ENCODE results near the gene CCSER1. TPM values are rescaled to one million over a fixed set of nuclear protein-coding genes. Genes with fewer than 3 reads are reported as not detected.
"Not testable (repeated sequence)": the region's sequence is repeated elsewhere in the genome, so short reads cannot be mapped to it uniquely, and the experiment has no call there.

Gene CCSER1
- total and polyA plus RNA-seq, 8 donors, result 2.0 to 9.0 (median 4.2) TPM

DNA sequence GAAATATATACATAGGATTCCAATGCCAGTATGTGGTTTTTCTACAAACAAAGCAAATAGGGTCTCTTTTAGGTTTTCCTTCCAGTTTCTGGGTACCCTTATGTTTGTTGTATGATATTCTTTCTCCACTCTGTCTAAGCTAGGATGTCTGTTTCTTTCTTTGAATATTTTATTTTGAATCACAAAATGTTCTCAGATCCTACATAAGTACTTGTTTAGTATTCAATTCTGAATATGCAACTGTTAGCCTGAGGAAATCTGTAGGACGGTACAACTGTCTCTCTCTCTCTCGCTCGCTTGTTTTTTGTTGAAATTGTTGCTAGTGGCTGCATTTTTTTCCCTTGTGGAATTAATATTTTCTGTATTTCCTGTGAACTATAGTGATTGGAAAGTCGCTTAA, 163.2 kb downstream of the CCSER1 start:
- no peaks in the 10 kb centered on the region for H3K4me1 ChIP-seq
- H3K27ac ChIP-seq, result no peak overlapping the region
- no peaks in the 10 kb centered on the region for H3K36me3 ChIP-seq
- no peak overlapping the region for H3K4me3 ChIP-seq
- H3K9me3 ChIP-seq, result no peaks in the 10 kb centered on the region
- TF ChIP-seq, protein P1, sequence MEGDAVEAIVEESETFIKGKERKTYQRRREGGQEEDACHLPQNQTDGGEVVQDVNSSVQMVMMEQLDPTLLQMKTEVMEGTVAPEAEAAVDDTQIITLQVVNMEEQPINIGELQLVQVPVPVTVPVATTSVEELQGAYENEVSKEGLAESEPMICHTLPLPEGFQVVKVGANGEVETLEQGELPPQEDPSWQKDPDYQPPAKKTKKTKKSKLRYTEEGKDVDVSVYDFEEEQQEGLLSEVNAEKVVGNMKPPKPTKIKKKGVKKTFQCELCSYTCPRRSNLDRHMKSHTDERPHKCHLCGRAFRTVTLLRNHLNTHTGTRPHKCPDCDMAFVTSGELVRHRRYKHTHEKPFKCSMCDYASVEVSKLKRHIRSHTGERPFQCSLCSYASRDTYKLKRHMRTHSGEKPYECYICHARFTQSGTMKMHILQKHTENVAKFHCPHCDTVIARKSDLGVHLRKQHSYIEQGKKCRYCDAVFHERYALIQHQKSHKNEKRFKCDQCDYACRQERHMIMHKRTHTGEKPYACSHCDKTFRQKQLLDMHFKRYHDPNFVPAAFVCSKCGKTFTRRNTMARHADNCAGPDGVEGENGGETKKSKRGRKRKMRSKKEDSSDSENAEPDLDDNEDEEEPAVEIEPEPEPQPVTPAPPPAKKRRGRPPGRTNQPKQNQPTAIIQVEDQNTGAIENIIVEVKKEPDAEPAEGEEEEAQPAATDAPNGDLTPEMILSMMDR (IDR thresholded peaks at IDR 0.05), result no peak
- DNase-seq (no peak), ATAC-seq (no peak)
- intact Hi-C loops (cut with DNase I), result no loop called here
- H3K27me3 ChIP-seq, result no peaks in the 10 kb centered on the region

DNA sequence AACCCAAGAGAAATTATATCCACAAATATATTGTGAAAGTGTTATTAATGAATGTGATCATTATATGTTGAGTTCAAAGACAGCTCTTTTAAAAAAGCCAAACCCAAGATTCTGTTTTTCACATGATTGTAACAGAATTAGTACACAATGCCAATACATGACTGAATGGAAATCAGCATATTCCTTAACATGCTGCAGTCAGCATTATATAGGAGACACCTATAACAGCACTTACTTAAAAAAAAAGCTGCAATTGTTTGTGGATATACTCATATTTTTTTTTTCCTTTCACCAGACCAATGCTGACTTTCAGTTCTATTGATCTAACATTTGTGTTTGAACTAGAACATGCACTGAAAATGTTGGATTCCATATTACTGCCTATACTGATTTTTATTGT, 165.2 kb downstream of the CCSER1 start:
- Histone ChIP-seq H3K4me3 (no peak overlapping the region), H3K36me3 (no peaks in the 10 kb centered on the region), H3K4me1 (no peaks in the 10 kb centered on the region), H3K27ac (no peak overlapping the region), H3K9me3 (no peaks in the 10 kb centered on the region), H3K27me3 (no peaks in the 10 kb centered on the region)
- TF ChIP-seq, protein P1 (IDR thresholded peaks at IDR 0.05), result no peak
- DNase-seq (no peak), ATAC-seq (no peak)
- intact Hi-C loops (cut with DNase I), result no loop called here

GRCh38 chr4:90293320-90293719, 166.1 kb downstream of the CCSER1 start:
- Histone ChIP-seq H3K4me1 (no peaks in the 10 kb centered on the region), H3K27ac (no peak overlapping the region), H3K4me3 (no peak overlapping the region), H3K27me3 (no peaks in the 10 kb centered on the region), H3K9me3 (no peaks in the 10 kb centered on the region), H3K36me3 (no peaks in the 10 kb centered on the region)
- TF ChIP-seq, protein P1 (IDR thresholded peaks at IDR 0.05), result peak in 1 of 2 donors; percentile 41
- peak in 1 of 4 donors; percentile 3 for DNase-seq
- intact Hi-C loops (cut with DNase I), result no loop called here
- ATAC-seq, result no peak

- Histone ChIP-seq H3K9me3 (no peaks in the 10 kb centered on the region), H3K27ac (no peak overlapping the region), H3K27me3 (no peaks in the 10 kb centered on the region), H3K36me3 (no peaks in the 10 kb centered on the region), H3K4me1 (no peaks in the 10 kb centered on the region), H3K4me3 (no peak overlapping the region)
- TF ChIP-seq, protein P1 (IDR thresholded peaks at IDR 0.05), result no peak
- intact Hi-C loops (cut with DNase I), result no loop called here
- DNase-seq (no peak), ATAC-seq (no peak)
These were observed 172.2 kb downstream of the CCSER1 start for GRCh38 chr4:90299373-90299772.

- H3K27me3 ChIP-seq, result no peaks in the 10 kb centered on the region
- H3K27ac ChIP-seq, result no peak overlapping the region
- no peak overlapping the region for H3K4me3 ChIP-seq
- DNase-seq, result no peak
- no peaks in the 10 kb centered on the region for H3K36me3 ChIP-seq
- no peak for ATAC-seq
- no peaks in the 10 kb centered on the region for H3K9me3 ChIP-seq
- TF ChIP-seq, protein P1 (IDR thresholded peaks at IDR 0.05), result no peak
- no peaks in the 10 kb centered on the region for H3K4me1 ChIP-seq
- intact Hi-C loops (cut with DNase I), result no loop called here
These were observed 179.6 kb downstream of the CCSER1 start for GRCh38 chr4:90306810-90307209.

GRCh38 chr4:90317140-90317539, 189.9 kb downstream of the CCSER1 start:
- H3K36me3 ChIP-seq; H3K9me3 ChIP-seq; ATAC-seq; H3K4me1 ChIP-seq; DNase-seq; H3K4me3 ChIP-seq; intact Hi-C loops (cut with DNase I); H3K27me3 ChIP-seq: not testable (repeated sequence)
- peak overlapping the region in 1 of 2 donors; percentile 31 for H3K27ac ChIP-seq
